ENCODE results near the gene CCDC174.

The CCDC174 gene

DNA sequence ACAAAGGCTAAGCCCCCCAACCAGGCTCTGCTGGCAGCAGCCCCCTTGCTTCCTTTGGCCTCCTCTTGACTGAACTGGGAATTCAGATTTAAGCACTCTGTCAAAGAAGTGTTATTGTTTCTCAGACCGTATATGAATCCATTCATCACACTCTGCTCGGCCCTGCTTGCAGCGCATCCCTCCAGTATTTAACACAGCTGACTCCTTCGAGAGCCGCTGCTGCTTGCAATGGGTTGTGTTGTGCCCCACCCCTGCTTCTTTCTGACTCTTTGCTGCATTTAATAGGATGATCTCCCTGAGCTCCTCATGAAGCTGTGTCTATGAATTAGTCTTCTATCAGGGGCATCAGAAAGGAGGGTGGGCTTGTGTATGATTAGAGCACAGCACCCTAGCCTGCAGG is 54.5 kb downstream of the CCDC174 start:
- no peak for DNase-seq (ENCODE audit: low read depth in 2 of 2)
- TF ChIP-seq, protein P1, sequence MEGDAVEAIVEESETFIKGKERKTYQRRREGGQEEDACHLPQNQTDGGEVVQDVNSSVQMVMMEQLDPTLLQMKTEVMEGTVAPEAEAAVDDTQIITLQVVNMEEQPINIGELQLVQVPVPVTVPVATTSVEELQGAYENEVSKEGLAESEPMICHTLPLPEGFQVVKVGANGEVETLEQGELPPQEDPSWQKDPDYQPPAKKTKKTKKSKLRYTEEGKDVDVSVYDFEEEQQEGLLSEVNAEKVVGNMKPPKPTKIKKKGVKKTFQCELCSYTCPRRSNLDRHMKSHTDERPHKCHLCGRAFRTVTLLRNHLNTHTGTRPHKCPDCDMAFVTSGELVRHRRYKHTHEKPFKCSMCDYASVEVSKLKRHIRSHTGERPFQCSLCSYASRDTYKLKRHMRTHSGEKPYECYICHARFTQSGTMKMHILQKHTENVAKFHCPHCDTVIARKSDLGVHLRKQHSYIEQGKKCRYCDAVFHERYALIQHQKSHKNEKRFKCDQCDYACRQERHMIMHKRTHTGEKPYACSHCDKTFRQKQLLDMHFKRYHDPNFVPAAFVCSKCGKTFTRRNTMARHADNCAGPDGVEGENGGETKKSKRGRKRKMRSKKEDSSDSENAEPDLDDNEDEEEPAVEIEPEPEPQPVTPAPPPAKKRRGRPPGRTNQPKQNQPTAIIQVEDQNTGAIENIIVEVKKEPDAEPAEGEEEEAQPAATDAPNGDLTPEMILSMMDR (IDR thresholded peaks at IDR 0.05; ENCODE audit: low read depth, low read length) = no peak
- H3K4me3 ChIP-seq (replicated peaks in 1 of 2; ENCODE audit: low read depth in 2 of 2, low read length in 2 of 2) = no peak overlapping the region

GRCh38 chr3:14716591-14716990 is 65.0 kb downstream of the CCDC174 start:
- H3K4me3 ChIP-seq (replicated peaks in 1 of 2; ENCODE audit: low read depth in 2 of 2, low read length in 2 of 2) = no peak overlapping the region
- TF ChIP-seq, protein P1 (IDR thresholded peaks at IDR 0.05; ENCODE audit: low read depth, low read length) = no peak
- DNase-seq (ENCODE audit: low read depth in 2 of 2) = no peak

- H3K4me3 ChIP-seq (replicated peaks in 1 of 2; ENCODE audit: low read depth in 2 of 2, low read length in 2 of 2) = no peak overlapping the region
- no peak for DNase-seq (ENCODE audit: low read depth in 2 of 2)
- TF ChIP-seq, protein P1 (IDR thresholded peaks at IDR 0.05; ENCODE audit: low read depth, low read length) = no peak
These were observed 65.7 kb downstream of the CCDC174 start for GRCh38 chr3:14717307-14717706.

DNA sequence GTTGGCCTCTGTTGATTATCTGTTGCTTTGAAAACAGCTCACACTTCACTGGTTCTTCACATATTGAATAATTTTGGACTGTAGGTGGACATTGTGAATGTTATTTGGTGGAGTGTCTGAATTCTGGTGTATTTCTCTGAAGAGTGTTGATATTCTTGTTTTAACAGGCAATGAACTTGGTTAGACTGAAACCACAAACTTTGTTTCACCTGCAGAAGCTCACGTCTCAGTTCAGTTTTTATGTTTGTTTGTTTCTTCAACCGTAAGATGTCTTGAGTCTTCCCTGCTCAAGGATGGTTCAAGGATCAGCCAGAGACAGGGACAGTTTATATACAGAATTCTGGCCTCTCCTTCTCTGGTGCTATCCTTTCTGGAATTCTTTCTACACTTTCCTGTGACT is 67.0 kb downstream of the CCDC174 start:
- no peak for DNase-seq (ENCODE audit: low read depth in 2 of 2)
- no peak overlapping the region for H3K4me3 ChIP-seq (replicated peaks in 1 of 2; ENCODE audit: low read depth in 2 of 2, low read length in 2 of 2)
- TF ChIP-seq, protein P1 (IDR thresholded peaks at IDR 0.05; ENCODE audit: low read depth, low read length) = no peak

DNA sequence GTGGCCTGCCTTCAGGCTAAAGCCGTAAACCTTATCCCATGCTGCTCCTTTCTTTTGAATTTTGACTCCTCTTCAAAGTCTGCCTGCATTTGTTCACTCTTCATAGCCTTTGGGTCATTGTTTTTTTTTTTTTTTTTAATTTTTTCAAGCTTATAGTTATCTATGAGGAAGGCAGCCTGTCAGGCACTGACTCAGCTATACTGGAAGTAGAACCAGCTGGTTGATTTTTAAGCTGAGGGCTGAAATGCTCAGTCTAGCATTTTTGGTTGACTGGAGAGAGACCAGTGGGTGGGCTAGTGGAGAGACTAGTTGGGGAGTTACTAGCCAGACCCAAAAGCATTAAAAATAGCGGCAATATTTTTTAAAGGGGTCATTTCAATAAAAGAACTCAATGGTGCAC is 67.4 kb downstream of the CCDC174 start:
- no peak overlapping the region for H3K4me3 ChIP-seq (replicated peaks in 1 of 2; ENCODE audit: low read depth in 2 of 2, low read length in 2 of 2)
- TF ChIP-seq, protein P1 (IDR thresholded peaks at IDR 0.05; ENCODE audit: low read depth, low read length) = no peak
- DNase-seq (ENCODE audit: low read depth in 2 of 2) = peak in 1 of 2 donors; percentile 46

DNA sequence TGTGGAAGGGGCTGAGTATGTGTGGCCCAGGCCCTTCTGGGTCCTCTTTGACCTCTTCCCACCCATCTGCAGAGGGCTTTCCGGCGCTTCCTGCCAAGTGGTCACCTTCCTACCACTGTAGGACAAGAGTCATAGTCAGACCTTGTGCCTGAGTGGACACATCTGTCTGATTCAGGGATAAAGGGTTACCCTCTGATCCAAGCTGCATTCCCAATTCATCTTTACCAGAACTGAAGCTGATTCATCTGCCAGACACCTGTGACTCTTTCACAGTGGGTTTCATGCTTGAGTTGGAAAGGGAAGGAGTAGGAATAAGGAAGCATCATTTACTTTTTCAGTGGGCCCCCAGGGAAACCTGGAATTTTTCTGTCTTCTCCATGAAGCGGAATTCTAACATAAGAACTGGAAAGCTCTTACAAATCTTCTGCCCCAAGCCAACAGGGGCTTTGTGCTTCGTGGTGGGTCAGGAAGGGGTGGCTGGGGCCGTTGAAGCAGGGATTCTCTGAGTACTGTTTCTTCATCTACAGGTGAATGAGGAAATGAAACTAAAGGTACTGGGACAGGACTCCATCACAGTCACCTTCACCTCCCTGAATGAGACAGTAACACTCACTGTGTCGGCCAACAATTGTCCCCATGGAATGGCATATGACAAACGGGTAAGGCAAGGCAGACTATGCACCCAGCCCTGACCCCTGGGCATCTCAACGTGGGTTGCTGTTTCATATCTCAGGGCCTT is 69.7 kb downstream of the CCDC174 start:
- H3K4me3 ChIP-seq (replicated peaks in 1 of 2; ENCODE audit: low read depth in 2 of 2, low read length in 2 of 2) = no peak overlapping the region
- TF ChIP-seq, protein P1 (IDR thresholded peaks at IDR 0.05; ENCODE audit: low read depth, low read length) = no peak
- DNase-seq (ENCODE audit: low read depth in 2 of 2) = no peak
